DOHH2 (cell line): ENCODE results near the gene CPT2.

Experiments used
- CTCF ChIP-seq: fragments of 200-600 bp; sonication (generic); IDR thresholded peaks from one replicate; pipeline ENCODE4 v1.5.1; 2014; ENCODE audit warnings: antibody characterized with exemption, mild to moderate bottlenecking, low read depth, low read length; ENCODE audit not compliant: poor library complexity, severe bottlenecking
- EZH2phosphoT487 ChIP-seq: fragments of 200-600 bp; sonication (generic); IDR thresholded peaks from 2 replicates; pipeline ENCODE4 v1.6.1; 2017; ENCODE audit warnings: borderline replicate concordance, mild to moderate bottlenecking, antibody characterized with exemption, low read length, moderate library complexity, mixed read lengths

- TF ChIP-seq CTCF (no peak), EZH2phosphoT487 (no peak)
These were observed 21.4 kb upstream of the CPT2 start for GRCh38 chr1:53174971-53175913.
